Measurements from ENCODE around the gene COPG1. TPM values are rescaled to one million over a fixed set of nuclear protein-coding genes. Genes with fewer than 3 reads are reported as not detected.

Gene COPG1
- total RNA-seq, 1 experiment from 2014 or later: 132 TPM

- TF ChIP-seq ZNF281 (CRISPR knock-in tag; IDR thresholded peaks at IDR 0.05) (no peak), CBFB (CRISPR knock-in tag; IDR thresholded peaks at IDR 0.05; ENCODE audit: low read depth) (no peak), MXD4 (CRISPR knock-in tag; IDR thresholded peaks at IDR 0.05; ENCODE audit: borderline replicate concordance) (no peak), CREM (CRISPR knock-in tag; IDR thresholded peaks at IDR 0.05) (no peak), SMAD4 (CRISPR knock-in tag; IDR thresholded peaks at IDR 0.05) (no peak), ERG (CRISPR knock-in tag; IDR thresholded peaks at IDR 0.05) (no peak), ATF1 (CRISPR knock-in tag; IDR thresholded peaks at IDR 0.05) (no peak), ZNF317 (CRISPR knock-in tag; IDR thresholded peaks at IDR 0.05; ENCODE audit: borderline replicate concordance, low read depth) (no peak), E2F4 (CRISPR knock-in tag; IDR thresholded peaks at IDR 0.05; ENCODE audit: borderline replicate concordance, low read depth) (no peak), CTCF (IDR thresholded peaks at IDR 0.05) (no peak), IRF1 (CRISPR knock-in tag; IDR thresholded peaks at IDR 0.05) (no peak), USF2 (CRISPR knock-in tag; IDR thresholded peaks at IDR 0.05) (no peak), PRDM15 (CRISPR knock-in tag; IDR thresholded peaks at IDR 0.05) (no peak), TP53 (CRISPR knock-in tag; IDR thresholded peaks at IDR 0.05) (no peak), PREB (CRISPR knock-in tag; IDR thresholded peaks at IDR 0.05; ENCODE audit: borderline replicate concordance) (no peak), RORB (CRISPR knock-in tag; IDR thresholded peaks at IDR 0.05) (no peak), ZNF138 (CRISPR knock-in tag; conservative IDR thresholded peaks at IDR 0.05) (no peak), E2F5 (CRISPR knock-in tag; IDR thresholded peaks at IDR 0.05) (peak; percentile 93), ZNF423 (CRISPR knock-in tag; IDR thresholded peaks at IDR 0.05) (no peak), OVOL2 (CRISPR knock-in tag; IDR thresholded peaks at IDR 0.05; ENCODE audit: borderline replicate concordance) (no peak), TCF7 (CRISPR knock-in tag; IDR thresholded peaks at IDR 0.05; ENCODE audit: low read depth) (no peak), SP1 (CRISPR knock-in tag; conservative IDR thresholded peaks at IDR 0.05) (peak; percentile 74)
These were observed 29.1 kb downstream of the COPG1 start, which contains the start of gene HMCES (continued) for GRCh38 chr3:129278439-129278965.
